PFSK-1 (cell line): ENCODE measurements around the gene DMAC2.
A peak's percentile ranks its signal among the peaks of the same experiment; 100 is the strongest.

Source experiments
- POLR2AphosphoS5 ChIP-seq: IDR thresholded peaks from 2 replicates; pipeline ENCODE4 v1.6.1; 2012; ENCODE audit warnings: low read depth, mild to moderate bottlenecking, control low read depth, low read length, moderate library complexity
- TF ChIP-seq, protein P1 (sequence below), 2 experiments: IDR thresholded peaks; 2 replicates each; pipeline versions ENCODE4 v1.6.1 to v1.8.0; 2011 to 2012; ENCODE audit warnings: low read depth in 2 of 2, low read length in 2 of 2, control low read depth in 1 of 2, inconsistent platforms in 1 of 2, mild to moderate bottlenecking in 1 of 2, moderate library complexity in 1 of 2; ENCODE audit not compliant: insufficient read depth in 1 of 2

DNA sequence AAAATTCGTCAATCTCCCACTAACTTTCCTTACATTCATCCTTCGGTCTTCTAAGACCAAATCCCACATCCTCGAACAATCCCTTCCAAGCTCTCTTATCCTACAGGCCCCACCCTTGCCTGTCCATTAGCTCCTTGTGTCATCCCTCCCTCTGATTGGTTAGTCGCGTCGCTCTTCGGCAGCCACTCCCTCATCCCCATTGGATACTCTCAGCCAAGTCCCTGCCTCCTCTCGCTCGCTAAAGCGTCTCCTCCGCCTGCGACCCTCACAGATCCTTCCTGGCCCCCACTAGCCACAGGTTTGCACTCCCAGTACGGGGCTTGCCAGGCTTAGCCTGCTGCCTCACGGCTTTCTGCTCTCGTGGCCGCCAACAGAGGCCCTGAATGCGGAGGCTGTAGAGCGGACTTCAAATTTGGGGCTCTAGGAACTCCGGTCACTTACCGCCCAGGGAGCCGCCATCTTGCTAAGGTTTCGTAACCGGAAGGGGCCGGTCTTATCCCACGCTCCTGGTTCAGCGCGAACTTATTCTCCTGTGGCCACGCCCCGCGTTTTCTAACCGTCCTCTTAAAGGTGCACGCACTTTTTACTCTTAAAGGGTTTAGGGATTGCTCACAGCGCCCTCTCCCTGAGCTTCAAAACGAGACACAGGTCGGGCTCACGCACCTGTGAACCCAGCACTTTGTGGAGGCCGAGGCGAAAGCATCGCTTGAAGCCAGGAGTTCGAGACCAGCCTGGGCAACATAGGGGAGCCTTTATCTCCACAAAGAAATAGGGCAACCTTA is at the start of gene DMAC2:
- peak; percentile 93 for TF ChIP-seq POLR2AphosphoS5
- TF ChIP-seq, protein P1, sequence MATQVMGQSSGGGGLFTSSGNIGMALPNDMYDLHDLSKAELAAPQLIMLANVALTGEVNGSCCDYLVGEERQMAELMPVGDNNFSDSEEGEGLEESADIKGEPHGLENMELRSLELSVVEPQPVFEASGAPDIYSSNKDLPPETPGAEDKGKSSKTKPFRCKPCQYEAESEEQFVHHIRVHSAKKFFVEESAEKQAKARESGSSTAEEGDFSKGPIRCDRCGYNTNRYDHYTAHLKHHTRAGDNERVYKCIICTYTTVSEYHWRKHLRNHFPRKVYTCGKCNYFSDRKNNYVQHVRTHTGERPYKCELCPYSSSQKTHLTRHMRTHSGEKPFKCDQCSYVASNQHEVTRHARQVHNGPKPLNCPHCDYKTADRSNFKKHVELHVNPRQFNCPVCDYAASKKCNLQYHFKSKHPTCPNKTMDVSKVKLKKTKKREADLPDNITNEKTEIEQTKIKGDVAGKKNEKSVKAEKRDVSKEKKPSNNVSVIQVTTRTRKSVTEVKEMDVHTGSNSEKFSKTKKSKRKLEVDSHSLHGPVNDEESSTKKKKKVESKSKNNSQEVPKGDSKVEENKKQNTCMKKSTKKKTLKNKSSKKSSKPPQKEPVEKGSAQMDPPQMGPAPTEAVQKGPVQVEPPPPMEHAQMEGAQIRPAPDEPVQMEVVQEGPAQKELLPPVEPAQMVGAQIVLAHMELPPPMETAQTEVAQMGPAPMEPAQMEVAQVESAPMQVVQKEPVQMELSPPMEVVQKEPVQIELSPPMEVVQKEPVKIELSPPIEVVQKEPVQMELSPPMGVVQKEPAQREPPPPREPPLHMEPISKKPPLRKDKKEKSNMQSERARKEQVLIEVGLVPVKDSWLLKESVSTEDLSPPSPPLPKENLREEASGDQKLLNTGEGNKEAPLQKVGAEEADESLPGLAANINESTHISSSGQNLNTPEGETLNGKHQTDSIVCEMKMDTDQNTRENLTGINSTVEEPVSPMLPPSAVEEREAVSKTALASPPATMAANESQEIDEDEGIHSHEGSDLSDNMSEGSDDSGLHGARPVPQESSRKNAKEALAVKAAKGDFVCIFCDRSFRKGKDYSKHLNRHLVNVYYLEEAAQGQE (IDR thresholded peaks at IDR 0.05; ENCODE audit: insufficient read depth in 1 of 2, low read depth in 2 of 2, low read length in 2 of 2), result 0 out of 4 replicates have a peak, but pooled peaks of 1 of the 2 experiments have one; percentile 43
